Fibroblast of pulmonary artery (primary cell): ENCODE data around the gene PDIK1L.

Experiments used
- DNase-seq: peaks from one replicate; pipeline ENCODE4 v3.0.0-alpha.2; 2010; ENCODE audit warnings: low read depth
- H3K4me3 ChIP-seq: replicated peaks from 2 replicates; pipeline ENCODE4 v1.5.1; 2011; ENCODE audit warnings: low read depth, mild to moderate bottlenecking, control low read depth, low read length, moderate library complexity
- TF ChIP-seq, protein P1 (sequence below): IDR thresholded peaks from 2 replicates; pipeline ENCODE4 v1.5.1; 2011; ENCODE audit warnings: mild to moderate bottlenecking, control low read depth, low read length, inconsistent platforms; ENCODE audit errors: missing control alignments

PDIK1L gene

GRCh38 chr1:26164861-26165842, 53.5 kb downstream of the PDIK1L start:
- no peak for DNase-seq
- no peak overlapping the region for H3K4me3 ChIP-seq
- TF ChIP-seq, protein P1, sequence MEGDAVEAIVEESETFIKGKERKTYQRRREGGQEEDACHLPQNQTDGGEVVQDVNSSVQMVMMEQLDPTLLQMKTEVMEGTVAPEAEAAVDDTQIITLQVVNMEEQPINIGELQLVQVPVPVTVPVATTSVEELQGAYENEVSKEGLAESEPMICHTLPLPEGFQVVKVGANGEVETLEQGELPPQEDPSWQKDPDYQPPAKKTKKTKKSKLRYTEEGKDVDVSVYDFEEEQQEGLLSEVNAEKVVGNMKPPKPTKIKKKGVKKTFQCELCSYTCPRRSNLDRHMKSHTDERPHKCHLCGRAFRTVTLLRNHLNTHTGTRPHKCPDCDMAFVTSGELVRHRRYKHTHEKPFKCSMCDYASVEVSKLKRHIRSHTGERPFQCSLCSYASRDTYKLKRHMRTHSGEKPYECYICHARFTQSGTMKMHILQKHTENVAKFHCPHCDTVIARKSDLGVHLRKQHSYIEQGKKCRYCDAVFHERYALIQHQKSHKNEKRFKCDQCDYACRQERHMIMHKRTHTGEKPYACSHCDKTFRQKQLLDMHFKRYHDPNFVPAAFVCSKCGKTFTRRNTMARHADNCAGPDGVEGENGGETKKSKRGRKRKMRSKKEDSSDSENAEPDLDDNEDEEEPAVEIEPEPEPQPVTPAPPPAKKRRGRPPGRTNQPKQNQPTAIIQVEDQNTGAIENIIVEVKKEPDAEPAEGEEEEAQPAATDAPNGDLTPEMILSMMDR, result no peak

DNA sequence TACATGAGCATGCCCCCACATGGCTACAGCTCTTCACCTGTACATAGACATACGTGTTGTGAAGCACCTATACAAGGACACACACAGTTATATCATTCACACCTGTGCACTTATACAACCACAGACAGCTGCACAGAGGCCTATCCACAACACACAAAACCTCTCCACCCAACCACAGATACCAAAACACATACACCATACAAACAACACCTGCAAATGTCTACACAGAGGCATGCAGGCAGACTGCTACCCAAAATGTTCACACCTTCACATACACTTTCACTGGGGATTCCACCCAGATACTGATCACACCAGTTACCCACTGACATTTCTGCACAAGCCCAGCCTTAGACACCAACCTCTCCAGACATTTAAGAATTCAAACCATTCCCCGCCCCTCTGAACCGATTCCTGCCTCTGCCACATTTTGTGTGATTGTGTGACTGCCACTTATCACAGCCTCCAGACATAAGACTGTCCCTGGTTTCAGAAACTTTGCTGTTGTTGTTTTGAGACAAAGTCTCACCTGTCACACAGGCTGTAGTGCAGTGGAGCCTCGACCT, 55.2 kb downstream of the PDIK1L start:
- no peak for DNase-seq
- TF ChIP-seq, protein P1, result no peak

GRCh38 chr1:26168410-26169197, 57.0 kb downstream of the PDIK1L start, which contains the start of gene C1orf232:
Gene C1orf232 (minus strand): TSS chr1:26168963. CDS start chr1:26168499, 464 bp downstream.
- H3K4me3 ChIP-seq, result peak within 1 kb of the TSS; percentile 83
- TF ChIP-seq, protein P1, result no peak
- no peak for DNase-seq

More for the DNA sequence above, 55.2 kb downstream of the PDIK1L start:
- H3K4me3 ChIP-seq, result no peak overlapping the region

- TF ChIP-seq, protein P1, result no peak
- DNase-seq, result no peak
- H3K4me3 ChIP-seq, result peak overlapping the region; percentile 83
These were observed 57.6 kb downstream of the PDIK1L start for GRCh38 chr1:26169198-26169554.

DNA sequence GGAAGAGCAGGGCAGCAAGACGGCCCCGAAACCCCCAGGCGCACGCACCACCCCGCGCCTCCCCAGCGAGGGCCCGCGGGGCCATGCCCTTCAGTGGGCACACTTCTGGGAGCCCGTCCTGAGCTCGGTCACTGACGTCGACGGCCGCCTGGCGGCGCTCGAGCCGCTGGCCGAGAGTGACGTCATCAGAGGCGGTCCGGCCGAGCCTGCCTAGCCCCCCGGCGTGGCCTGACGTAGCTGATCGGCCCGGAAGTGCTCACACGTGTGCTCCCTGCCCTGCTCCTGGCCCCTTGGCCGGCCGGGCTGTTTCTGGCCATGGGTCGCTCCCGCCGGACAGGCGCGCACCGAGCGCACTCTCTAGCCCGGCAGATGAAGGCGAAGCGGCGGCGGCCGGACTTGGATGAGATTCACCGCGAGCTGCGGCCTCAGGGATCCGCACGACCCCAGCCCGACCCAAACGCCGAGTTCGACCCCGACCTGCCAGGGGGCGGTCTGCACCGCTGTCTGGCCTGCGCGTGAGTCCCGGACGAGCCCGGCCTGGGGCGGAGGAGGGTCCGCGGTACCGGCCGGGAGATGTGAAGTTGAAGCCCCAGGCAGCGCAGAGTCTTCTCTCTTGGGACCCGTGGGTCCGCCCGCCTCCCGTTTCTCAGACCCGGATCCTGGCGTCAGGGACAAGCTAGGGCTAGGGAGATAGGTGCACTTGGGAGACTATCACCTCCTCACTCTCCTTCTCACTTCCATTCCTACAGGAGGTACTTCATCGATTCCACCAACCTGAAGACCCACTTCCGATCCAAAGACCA, 58.2 kb downstream of the PDIK1L start, which contains the start of gene ZNF593:
TSS of gene ZNF593 (plus strand) at position 240 of the 803 bp plus-strand sequence. CDS start at position 316, 76 bp downstream.
- TF ChIP-seq, protein P1, result peak; percentile 72
- DNase-seq, result peak; percentile 93
- H3K4me3 ChIP-seq, result peak within 1 kb of the TSS; percentile 83

GRCh38 chr1:26170472-26170821, 58.8 kb downstream of the PDIK1L start:
- H3K4me3 ChIP-seq, result peak overlapping the region; percentile 83
- DNase-seq, result no peak
- TF ChIP-seq, protein P1, result no peak
